ENCODE measurements around the gene NECTIN4. TPM values are rescaled to one million over a fixed set of nuclear protein-coding genes. Genes with fewer than 3 reads are reported as not detected.

Gene NECTIN4
- total RNA-seq, 4 donors from 2014 or later = 0.27 TPM; not detected in 3

DNA sequence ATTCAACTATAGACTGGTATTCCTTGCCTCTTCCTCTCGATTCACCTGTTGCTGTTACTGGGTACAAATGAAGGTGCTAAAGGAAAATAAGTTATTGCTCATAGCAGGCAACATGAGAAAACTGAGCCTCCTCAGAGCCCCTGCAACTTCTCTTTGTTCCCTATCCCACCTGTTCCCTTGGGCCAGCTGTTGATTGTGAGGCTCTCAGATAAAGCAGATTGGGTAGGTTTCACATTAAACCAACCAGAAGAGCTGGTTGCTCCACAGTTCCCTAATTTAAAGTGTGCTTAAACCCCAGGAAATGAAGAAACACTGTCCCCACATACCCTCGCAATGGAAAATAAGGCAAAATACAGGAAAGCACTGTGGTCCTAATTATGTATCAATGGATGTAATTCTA, 38.3 kb upstream of the NECTIN4 start:
- peaks cover 11 to 18% of the 10 kb centered on the region in 2 donors for H3K4me1 ChIP-seq
- H3K27ac ChIP-seq = no peak overlapping the region
- TF ChIP-seq, protein P1, sequence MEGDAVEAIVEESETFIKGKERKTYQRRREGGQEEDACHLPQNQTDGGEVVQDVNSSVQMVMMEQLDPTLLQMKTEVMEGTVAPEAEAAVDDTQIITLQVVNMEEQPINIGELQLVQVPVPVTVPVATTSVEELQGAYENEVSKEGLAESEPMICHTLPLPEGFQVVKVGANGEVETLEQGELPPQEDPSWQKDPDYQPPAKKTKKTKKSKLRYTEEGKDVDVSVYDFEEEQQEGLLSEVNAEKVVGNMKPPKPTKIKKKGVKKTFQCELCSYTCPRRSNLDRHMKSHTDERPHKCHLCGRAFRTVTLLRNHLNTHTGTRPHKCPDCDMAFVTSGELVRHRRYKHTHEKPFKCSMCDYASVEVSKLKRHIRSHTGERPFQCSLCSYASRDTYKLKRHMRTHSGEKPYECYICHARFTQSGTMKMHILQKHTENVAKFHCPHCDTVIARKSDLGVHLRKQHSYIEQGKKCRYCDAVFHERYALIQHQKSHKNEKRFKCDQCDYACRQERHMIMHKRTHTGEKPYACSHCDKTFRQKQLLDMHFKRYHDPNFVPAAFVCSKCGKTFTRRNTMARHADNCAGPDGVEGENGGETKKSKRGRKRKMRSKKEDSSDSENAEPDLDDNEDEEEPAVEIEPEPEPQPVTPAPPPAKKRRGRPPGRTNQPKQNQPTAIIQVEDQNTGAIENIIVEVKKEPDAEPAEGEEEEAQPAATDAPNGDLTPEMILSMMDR (IDR thresholded peaks at IDR 0.05) = no peak
- peaks cover 26 to 28% of the 10 kb centered on the region in 2 donors for H3K36me3 ChIP-seq
- no peaks in the 10 kb centered on the region for H3K27me3 ChIP-seq
- DNase-seq = no peak
- H3K9me3 ChIP-seq = no peaks in the 10 kb centered on the region
- no peak overlapping the region for H3K4me3 ChIP-seq (replicated peaks in 1 of 3)
- WGBS, 2 donors = 90 to 92% methylated on average over 2 of the region's 2 CpGs
- intact Hi-C loops (cut with DNase I) = no loop called here

DNA sequence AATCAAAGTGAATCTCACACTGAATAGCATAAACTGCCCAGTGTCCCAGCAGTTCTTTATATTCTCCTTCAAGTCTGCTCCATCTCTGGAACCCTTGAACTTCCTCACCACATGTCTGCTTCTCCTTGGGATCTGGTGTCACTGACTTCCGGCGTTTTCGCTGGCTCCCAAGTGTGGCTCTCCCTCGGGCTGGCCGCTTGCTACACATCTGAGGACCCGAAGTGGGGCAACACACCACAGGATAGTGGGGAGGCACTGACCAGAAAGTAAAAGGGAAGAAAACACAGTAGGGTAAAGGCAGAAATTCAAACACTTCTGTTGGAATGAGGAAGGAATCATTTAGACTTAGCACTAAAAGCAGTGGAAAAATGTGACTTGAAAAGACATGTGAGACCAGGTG, 33.6 kb upstream of the NECTIN4 start:
- H3K4me3 ChIP-seq (replicated peaks in 1 of 3) = no peak overlapping the region
- DNase-seq = no peak
- no peaks in the 10 kb centered on the region for H3K9me3 ChIP-seq
- H3K27me3 ChIP-seq = no peaks in the 10 kb centered on the region
- H3K36me3 ChIP-seq = peaks cover 39 to 42% of the 10 kb centered on the region in 2 donors
- TF ChIP-seq POLR2A (IDR thresholded peaks at IDR 0.05) = no peak
- TF ChIP-seq, protein P1 (IDR thresholded peaks at IDR 0.05) = no peak
- peaks cover 10 to 22% of the 10 kb centered on the region in 2 donors for H3K4me1 ChIP-seq
- WGBS, 2 donors = 90 to 92% methylated on average over 6 of the region's 6 CpGs
- intact Hi-C loops (cut with DNase I) = no loop called here
- H3K27ac ChIP-seq = no peak overlapping the region

DNA sequence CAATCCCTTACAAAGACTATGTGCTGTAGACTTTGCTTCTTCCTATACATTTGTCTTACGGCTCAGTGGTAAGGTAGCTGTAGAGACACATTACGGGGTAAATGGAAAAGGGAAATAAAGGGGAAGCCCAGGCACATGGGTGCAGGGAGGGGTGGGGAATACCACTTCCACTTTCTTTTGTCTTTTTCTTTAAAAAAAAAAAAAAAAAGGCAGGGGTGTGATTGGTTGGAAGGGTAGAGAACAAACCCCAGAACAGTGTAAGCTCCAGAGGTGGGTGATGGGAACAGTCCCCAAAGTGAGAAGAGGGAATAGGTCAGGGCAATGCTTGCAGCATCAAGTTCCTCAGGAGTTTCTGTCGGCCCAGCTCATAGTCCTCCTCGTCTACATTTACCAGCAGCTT, 32.5 kb upstream of the NECTIN4 start:
- H3K27ac ChIP-seq = no peak overlapping the region
- TF ChIP-seq, protein P1 (IDR thresholded peaks at IDR 0.05) = no peak
- TF ChIP-seq POLR2A (IDR thresholded peaks at IDR 0.05) = no peak
- peaks cover 15 to 25% of the 10 kb centered on the region in 2 donors for H3K4me1 ChIP-seq
- no peak for DNase-seq
- no peaks in the 10 kb centered on the region for H3K9me3 ChIP-seq
- no peaks in the 10 kb centered on the region for H3K27me3 ChIP-seq
- H3K36me3 ChIP-seq = peaks cover 33 to 38% of the 10 kb centered on the region in 2 donors
- intact Hi-C loops (cut with DNase I) = no loop called here
- H3K4me3 ChIP-seq (replicated peaks in 1 of 3) = no peak overlapping the region
- WGBS, 2 donors = 68 to 72% methylated on average over 4 of the region's 4 CpGs

DNA sequence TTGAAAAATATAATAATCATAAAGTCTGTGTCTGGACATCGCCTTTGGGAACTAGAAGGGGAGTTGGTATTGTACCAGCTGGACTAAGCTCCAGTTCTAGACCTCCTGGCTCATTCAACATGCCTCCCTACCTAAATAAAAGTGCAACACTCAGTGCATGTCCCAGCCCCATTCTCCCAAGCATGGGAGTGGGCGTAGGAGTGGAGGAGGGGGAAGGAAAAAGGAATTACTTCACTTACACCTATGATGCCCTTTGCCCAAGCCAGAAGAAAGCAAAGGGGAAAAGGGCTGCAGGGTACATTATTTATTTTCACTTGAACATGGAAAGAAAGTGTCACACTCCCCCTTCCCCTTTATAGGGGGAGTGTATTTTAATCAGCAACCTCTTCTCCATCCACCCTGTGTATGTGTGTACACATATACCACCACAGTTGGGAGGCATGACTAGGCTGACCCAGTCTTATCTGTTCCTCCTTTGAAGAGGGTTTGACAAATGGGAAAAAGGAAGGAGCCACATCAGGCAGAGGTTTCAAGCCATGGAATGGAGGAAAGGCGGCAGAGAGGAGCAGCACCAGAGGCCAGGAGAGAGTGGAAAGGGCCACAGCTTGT, 31.8 kb upstream of the NECTIN4 start:
- Histone ChIP-seq H3K4me1 (peaks cover 20 to 32% of the 10 kb centered on the region in 2 donors), H3K27ac (no peak overlapping the region), H3K4me3 (replicated peaks in 1 of 3) (no peak overlapping the region), H3K9me3 (no peaks in the 10 kb centered on the region), H3K27me3 (no peaks in the 10 kb centered on the region), H3K36me3 (peaks cover 33 to 38% of the 10 kb centered on the region in 2 donors)
- intact Hi-C loops (cut with DNase I) = no loop called here
- WGBS, 2 donors = 96% methylated on average over 3 of the region's 3 CpGs
- no peak for DNase-seq
- TF ChIP-seq, protein P1 (IDR thresholded peaks at IDR 0.05) = no peak
- no peak for TF ChIP-seq POLR2A (IDR thresholded peaks at IDR 0.05)

DNA sequence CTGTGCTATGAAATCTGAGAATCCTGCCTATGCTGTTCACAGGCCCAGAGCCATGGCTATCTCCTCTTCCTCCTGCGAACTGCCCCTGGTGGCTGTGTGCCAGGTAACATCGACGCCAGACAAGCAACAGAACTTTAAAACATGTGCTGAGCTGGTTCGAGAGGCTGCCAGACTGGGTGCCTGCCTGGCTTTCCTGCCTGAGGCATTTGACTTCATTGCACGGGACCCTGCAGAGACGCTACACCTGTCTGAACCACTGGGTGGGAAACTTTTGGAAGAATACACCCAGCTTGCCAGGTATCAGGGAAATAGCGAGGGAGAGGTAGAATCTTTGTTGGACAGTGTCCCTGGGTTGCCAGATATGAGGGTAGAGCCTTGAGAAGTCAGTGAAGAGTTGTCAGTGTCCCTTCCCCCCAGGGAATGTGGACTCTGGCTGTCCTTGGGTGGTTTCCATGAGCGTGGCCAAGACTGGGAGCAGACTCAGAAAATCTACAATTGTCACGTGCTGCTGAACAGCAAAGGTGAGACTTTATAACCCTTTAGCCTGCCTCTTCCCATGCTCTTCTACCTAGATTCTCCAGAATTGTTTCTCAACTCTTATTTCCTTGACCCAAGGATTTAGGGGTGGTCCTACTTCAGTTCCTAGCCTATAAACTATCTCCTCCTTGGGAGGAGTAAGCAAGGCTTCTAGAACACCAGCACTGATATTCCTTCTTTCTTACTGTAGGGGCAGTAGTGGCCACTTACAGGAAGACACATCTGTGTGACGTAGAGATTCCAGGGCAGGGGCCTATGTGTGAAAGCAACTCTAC, 29.9 kb upstream of the NECTIN4 start:
- intact Hi-C loops (cut with DNase I) = no loop called here
- Histone ChIP-seq H3K36me3 (peaks cover 30 to 35% of the 10 kb centered on the region in 2 donors), H3K27ac (peak overlapping the region; percentile 78 to 93 (median 93)), H3K27me3 (no peaks in the 10 kb centered on the region), H3K4me1 (peaks cover 20 to 36% of the 10 kb centered on the region in 2 donors), H3K4me3 (replicated peaks in 1 of 3) (peak overlapping the region in 1 of 3 donors; percentile 79), H3K9me3 (no peaks in the 10 kb centered on the region)
- TF ChIP-seq, protein P1 (IDR thresholded peaks at IDR 0.05) = peak in 3 of 6 experiments; percentile 24 to 39 (median 27)
- TF ChIP-seq POLR2A (IDR thresholded peaks at IDR 0.05) = no peak
- DNase-seq = peak; percentile 59 to 76
- WGBS, 2 donors = 28 to 31% methylated on average over 10 of the region's 10 CpGs
